Measurements from ENCODE around the gene KIF5A. TPM values are rescaled to one million over a fixed set of nuclear protein-coding genes. Genes with fewer than 3 reads are reported as not detected.

The KIF5A gene
- total and polyA plus RNA-seq, 4 donors: 34.8 to 224 (median 144) TPM

GRCh38 chr12:57533108-57533507 lies 16.7 kb upstream of the KIF5A start:
- H3K27me3 ChIP-seq (ENCODE audit: control insufficient read depth, insufficient read depth, low read length): no peaks in the 10 kb centered on the region
- no peaks in the 10 kb centered on the region for H3K4me1 ChIP-seq (ENCODE audit: control insufficient read depth, insufficient read depth, low read length)
- no peaks in the 10 kb centered on the region for H3K9me3 ChIP-seq (ENCODE audit: control insufficient read depth, insufficient read depth, low read length)
- H3K4me3 ChIP-seq (ENCODE audit: low read depth, low read length): no peak overlapping the region
- no peak overlapping the region for H3K27ac ChIP-seq (ENCODE audit: low read depth, low read length)
- H3K36me3 ChIP-seq (ENCODE audit: control insufficient read depth, insufficient read depth, low read length): peaks cover 89% of the 10 kb centered on the region
- 100% methylated on average over 1 of the region's 8 CpGs for WGBS (ENCODE audit: insufficient coverage)
- no peak for DNase-seq (ENCODE audit: low read depth in 4 of 6, low spot score in 6 of 6)

GRCh38 chr12:57534250-57534649 lies 15.6 kb upstream of the KIF5A start:
- WGBS (ENCODE audit: insufficient coverage): 94% methylated on average over 5 of the region's 5 CpGs
- Histone ChIP-seq H3K27ac (ENCODE audit: low read depth, low read length) (no peak overlapping the region), H3K36me3 (ENCODE audit: control insufficient read depth, insufficient read depth, low read length) (peaks cover 89% of the 10 kb centered on the region), H3K27me3 (ENCODE audit: control insufficient read depth, insufficient read depth, low read length) (no peaks in the 10 kb centered on the region), H3K4me3 (ENCODE audit: low read depth, low read length) (no peak overlapping the region), H3K4me1 (ENCODE audit: control insufficient read depth, insufficient read depth, low read length) (no peaks in the 10 kb centered on the region), H3K9me3 (ENCODE audit: control insufficient read depth, insufficient read depth, low read length) (no peaks in the 10 kb centered on the region)
- DNase-seq (ENCODE audit: low read depth in 4 of 6, low spot score in 6 of 6): no peak

GRCh38 chr12:57534991-57535543 lies 14.8 kb upstream of the KIF5A start:
- no peak for DNase-seq (ENCODE audit: low read depth in 4 of 6, low spot score in 6 of 6)
- WGBS (ENCODE audit: insufficient coverage): 94% methylated on average over 2 of the region's 3 CpGs
- H3K4me1 ChIP-seq (ENCODE audit: control insufficient read depth, insufficient read depth, low read length): no peaks in the 10 kb centered on the region
- no peak overlapping the region for H3K4me3 ChIP-seq (ENCODE audit: low read depth, low read length)
- no peak overlapping the region for H3K27ac ChIP-seq (ENCODE audit: low read depth, low read length)
- no peaks in the 10 kb centered on the region for H3K9me3 ChIP-seq (ENCODE audit: control insufficient read depth, insufficient read depth, low read length)
- no peaks in the 10 kb centered on the region for H3K27me3 ChIP-seq (ENCODE audit: control insufficient read depth, insufficient read depth, low read length)
- peaks cover 84% of the 10 kb centered on the region for H3K36me3 ChIP-seq (ENCODE audit: control insufficient read depth, insufficient read depth, low read length)

GRCh38 chr12:57535764-57536596 lies 13.9 kb upstream of the KIF5A start:
- no peak for DNase-seq (ENCODE audit: low read depth in 4 of 6, low spot score in 6 of 6)
- Histone ChIP-seq H3K4me1 (ENCODE audit: control insufficient read depth, insufficient read depth, low read length) (no peaks in the 10 kb centered on the region), H3K27me3 (ENCODE audit: control insufficient read depth, insufficient read depth, low read length) (no peaks in the 10 kb centered on the region), H3K9me3 (ENCODE audit: control insufficient read depth, insufficient read depth, low read length) (no peaks in the 10 kb centered on the region), H3K36me3 (ENCODE audit: control insufficient read depth, insufficient read depth, low read length) (peaks cover 78% of the 10 kb centered on the region), H3K27ac (ENCODE audit: low read depth, low read length) (no peak overlapping the region), H3K4me3 (ENCODE audit: low read depth, low read length) (no peak overlapping the region)
- 70% methylated on average over 4 of the region's 6 CpGs for WGBS (ENCODE audit: insufficient coverage)

- Histone ChIP-seq H3K27me3 (ENCODE audit: control insufficient read depth, insufficient read depth, low read length) (no peaks in the 10 kb centered on the region), H3K27ac (ENCODE audit: low read depth, low read length) (no peak overlapping the region), H3K36me3 (ENCODE audit: control insufficient read depth, insufficient read depth, low read length) (peaks cover 76% of the 10 kb centered on the region), H3K4me3 (ENCODE audit: low read depth, low read length) (no peak overlapping the region), H3K9me3 (ENCODE audit: control insufficient read depth, insufficient read depth, low read length) (no peaks in the 10 kb centered on the region), H3K4me1 (ENCODE audit: control insufficient read depth, insufficient read depth, low read length) (no peaks in the 10 kb centered on the region)
- WGBS (ENCODE audit: insufficient coverage): 100% methylated on average over 1 of the region's 1 CpG
- no peak for DNase-seq (ENCODE audit: low read depth in 4 of 6, low spot score in 6 of 6)
These were observed 13.3 kb upstream of the KIF5A start for GRCh38 chr12:57536597-57536942.

- H3K4me1 ChIP-seq (ENCODE audit: control insufficient read depth, insufficient read depth, low read length): no peaks in the 10 kb centered on the region
- H3K9me3 ChIP-seq (ENCODE audit: control insufficient read depth, insufficient read depth, low read length): no peaks in the 10 kb centered on the region
- 94% methylated on average over 2 of the region's 5 CpGs for WGBS (ENCODE audit: insufficient coverage)
- no peak overlapping the region for H3K4me3 ChIP-seq (ENCODE audit: low read depth, low read length)
- no peaks in the 10 kb centered on the region for H3K27me3 ChIP-seq (ENCODE audit: control insufficient read depth, insufficient read depth, low read length)
- no peak for DNase-seq (ENCODE audit: low read depth in 4 of 6, low spot score in 6 of 6)
- no peak overlapping the region for H3K27ac ChIP-seq (ENCODE audit: low read depth, low read length)
- peaks cover 52% of the 10 kb centered on the region for H3K36me3 ChIP-seq (ENCODE audit: control insufficient read depth, insufficient read depth, low read length)
These were observed 10.6 kb upstream of the KIF5A start for GRCh38 chr12:57539134-57539768.

GRCh38 chr12:57541001-57541400 lies 8.8 kb upstream of the KIF5A start:
- H3K27me3 ChIP-seq (ENCODE audit: control insufficient read depth, insufficient read depth, low read length): no peaks in the 10 kb centered on the region
- DNase-seq (ENCODE audit: low read depth in 4 of 6, low spot score in 6 of 6): no peak
- 29% methylated on average over 2 of the region's 2 CpGs for WGBS (ENCODE audit: insufficient coverage)
- H3K4me1 ChIP-seq (ENCODE audit: control insufficient read depth, insufficient read depth, low read length): peaks cover 6% of the 10 kb centered on the region
- no peaks in the 10 kb centered on the region for H3K9me3 ChIP-seq (ENCODE audit: control insufficient read depth, insufficient read depth, low read length)
- peaks cover 35% of the 10 kb centered on the region for H3K36me3 ChIP-seq (ENCODE audit: control insufficient read depth, insufficient read depth, low read length)
- no peak overlapping the region for H3K4me3 ChIP-seq (ENCODE audit: low read depth, low read length)
- H3K27ac ChIP-seq (ENCODE audit: low read depth, low read length): no peak overlapping the region

GRCh38 chr12:57541717-57542116 lies 8.1 kb upstream of the KIF5A start:
- no peaks in the 10 kb centered on the region for H3K9me3 ChIP-seq (ENCODE audit: control insufficient read depth, insufficient read depth, low read length)
- H3K4me3 ChIP-seq (ENCODE audit: low read depth, low read length): no peak overlapping the region
- peaks cover 11% of the 10 kb centered on the region for H3K4me1 ChIP-seq (ENCODE audit: control insufficient read depth, insufficient read depth, low read length)
- H3K36me3 ChIP-seq (ENCODE audit: control insufficient read depth, insufficient read depth, low read length): peaks cover 32% of the 10 kb centered on the region
- DNase-seq (ENCODE audit: low read depth in 4 of 6, low spot score in 6 of 6): no peak
- WGBS (ENCODE audit: insufficient coverage): no CpG with 5 or more reads among the region's 2 CpGs
- H3K27ac ChIP-seq (ENCODE audit: low read depth, low read length): no peak overlapping the region
- H3K27me3 ChIP-seq (ENCODE audit: control insufficient read depth, insufficient read depth, low read length): no peaks in the 10 kb centered on the region

- Histone ChIP-seq H3K27me3 (ENCODE audit: control insufficient read depth, insufficient read depth, low read length) (peaks cover under 1% of the 10 kb centered on the region), H3K27ac (ENCODE audit: low read depth, low read length) (no peak overlapping the region), H3K9me3 (ENCODE audit: control insufficient read depth, insufficient read depth, low read length) (no peaks in the 10 kb centered on the region), H3K4me3 (ENCODE audit: low read depth, low read length) (no peak overlapping the region), H3K4me1 (ENCODE audit: control insufficient read depth, insufficient read depth, low read length) (peaks cover 11% of the 10 kb centered on the region), H3K36me3 (ENCODE audit: control insufficient read depth, insufficient read depth, low read length) (peaks cover 14% of the 10 kb centered on the region)
- peak in 2 of 6 donors; percentile 44 to 62 for DNase-seq (ENCODE audit: low read depth in 4 of 6, low spot score in 6 of 6)
- 59% methylated on average over 2 of the region's 2 CpGs for WGBS (ENCODE audit: insufficient coverage)
These were observed 6.3 kb upstream of the KIF5A start for GRCh38 chr12:57543581-57543980.
